GM23338 (cell line): Measurements from ENCODE around the gene ZNF646. TPM values are rescaled to one million over a fixed set of nuclear protein-coding genes. Genes with fewer than 3 reads are reported as not detected.

Experiments used
- ATAC-seq: fragments of 200-7000 bp; cut with Tn5 transposase; 3 replicates; pipeline ENCODE4 v1.9.1; 2020
- DNase-seq: peaks from one replicate; pipeline ENCODE4 v3.0.0-alpha.2; 2015; ENCODE audit warnings: low spot score
- H2AFZ ChIP-seq: fragments of 200-600 bp; sonication (generic); 2 replicates; pipeline ENCODE4 v1.8.0; 2016; ENCODE audit warnings: antibody characterized with exemption, mild to moderate bottlenecking, moderate library complexity
- H3F3A ChIP-seq: fragments of 200-600 bp; sonication (generic); replicated peaks from 2 replicates; pipeline ENCODE4 v1.8.0; 2017; ENCODE audit warnings: antibody characterized with exemption, mixed run types, low read depth
- H3K27ac ChIP-seq: fragments of 200-600 bp; sonication (generic); 2 replicates; pipeline ENCODE4 v1.6.1; 2016; ENCODE audit warnings: low read depth
- H3K27me3 ChIP-seq: fragments of 200-600 bp; sonication (generic); 2 replicates; pipeline ENCODE4 v1.8.0; 2016; ENCODE audit warnings: mild to moderate bottlenecking, mixed run types, moderate library complexity; ENCODE audit not compliant: insufficient read depth
- H3K36me3 ChIP-seq: fragments of 200-600 bp; sonication (generic); 2 replicates; pipeline ENCODE4 v1.8.0; 2016; ENCODE audit warnings: mild to moderate bottlenecking; ENCODE audit not compliant: insufficient read depth
- H3K4me1 ChIP-seq: fragments of 200-600 bp; sonication (generic); 2 replicates; pipeline ENCODE4 v1.8.0; 2016; ENCODE audit warnings: mild to moderate bottlenecking, moderate library complexity; ENCODE audit not compliant: insufficient read depth
- H3K4me2 ChIP-seq: fragments of 200-600 bp; sonication (generic); 2 replicates; pipeline ENCODE4 v1.7.1; 2017; ENCODE audit warnings: mixed run types
- H3K4me3 ChIP-seq: fragments of 200-600 bp; sonication (generic); 2 replicates; pipeline ENCODE4 v1.6.1; 2016; ENCODE audit warnings: mixed run types
- H3K79me2 ChIP-seq: fragments of 200-600 bp; sonication (generic); replicated peaks from 2 replicates; pipeline ENCODE4 v1.8.0; 2017; ENCODE audit warnings: mild to moderate bottlenecking; ENCODE audit not compliant: insufficient read depth
- H3K9me2 ChIP-seq: fragments of 200-600 bp; sonication (generic); 2 replicates; pipeline ENCODE4 v1.8.0; 2017; ENCODE audit not compliant: insufficient read depth
- H4K20me1 ChIP-seq: fragments of 200-600 bp; sonication (generic); replicated peaks from 2 replicates; pipeline ENCODE4 v1.8.0; 2017; ENCODE audit warnings: mild to moderate bottlenecking; ENCODE audit not compliant: insufficient read depth
- H3K27ac Mint-ChIP-seq: 2 replicates; pipeline ENCODE4 v1.8.0; 2020; ENCODE audit warnings: inconsistent platforms, mild to moderate bottlenecking, moderate library complexity, mixed read lengths
- H3K27me3 Mint-ChIP-seq: 3 replicates; pipeline ENCODE4 v1.8.0; 2022; ENCODE audit warnings: low read depth, mild to moderate bottlenecking, moderate library complexity, mixed read lengths, inconsistent platforms; ENCODE audit not compliant: insufficient read depth, poor library complexity
- H3K36me3 Mint-ChIP-seq: 3 replicates; pipeline ENCODE4 v1.8.0; 2021; ENCODE audit warnings: low read depth, mild to moderate bottlenecking, inconsistent platforms, moderate library complexity, mixed read lengths
- H3K4me1 Mint-ChIP-seq: 3 replicates; pipeline ENCODE4 v1.8.0; 2020; ENCODE audit warnings: mild to moderate bottlenecking, inconsistent platforms, mixed read lengths
- H3K4me3 Mint-ChIP-seq: 3 replicates; pipeline ENCODE4 v1.8.0; 2021; ENCODE audit warnings: moderate library complexity, mild to moderate bottlenecking, inconsistent platforms, mixed read lengths
- H3K9me3 Mint-ChIP-seq: 3 replicates; pipeline ENCODE4 v1.8.0; 2020; ENCODE audit warnings: moderate library complexity, mild to moderate bottlenecking, inconsistent platforms, mixed read lengths
- EZH2 ChIP-seq: fragments of 200-600 bp; sonication (generic); IDR thresholded peaks from one replicate; pipeline ENCODE4 v1.8.0; 2017; ENCODE audit warnings: antibody characterized with exemption, mild to moderate bottlenecking, low read depth; ENCODE audit not compliant: unreplicated experiment
- EZH2phosphoT487 ChIP-seq: fragments of 200-600 bp; sonication (generic); IDR thresholded peaks from one replicate; pipeline ENCODE4 v1.8.1; 2018; ENCODE audit warnings: antibody characterized with exemption; ENCODE audit not compliant: unreplicated experiment
- JUNB ChIP-seq: IDR thresholded peaks from one replicate; pipeline ENCODE4 v1.6.1; 2016; ENCODE audit warnings: antibody characterized with exemption; ENCODE audit not compliant: unreplicated experiment
- NANOG ChIP-seq: IDR thresholded peaks from 2 replicates; pipeline ENCODE4 v1.6.1; 2016; ENCODE audit warnings: antibody characterized with exemption, borderline replicate concordance
- POLR2AphosphoS5 ChIP-seq: IDR thresholded peaks from 2 replicates; pipeline ENCODE4 v1.6.1; 2016; ENCODE audit warnings: antibody characterized with exemption, low read depth
- STAT1 ChIP-seq: IDR thresholded peaks from one replicate; pipeline ENCODE4 v1.6.1; 2016; ENCODE audit warnings: antibody characterized with exemption; ENCODE audit not compliant: unreplicated experiment
- ZNF331 ChIP-seq: fragments of 250-450 bp; sonication (Bioruptor Pico); IDR thresholded peaks from 2 replicates; pipeline ENCODE4 v1.5.0; 2020; ENCODE audit warnings: low read depth, mild to moderate bottlenecking, moderate library complexity
- polyA plus RNA-seq: library from polyadenylated mRNA; unstranded; fragments of >200 nt; fragmentation: Nextera tagmentation; extraction: Ambion mirVana; gene quantifications from 2 replicates; pipeline ENCODE4 v1.2.1, GENCODE V29; 2016
- total RNA-seq: library from RNA; depleted of rRNA; stranded (reverse); fragments of >200 nt; shearing (Covaris generic); gene quantifications from 2 replicates; pipeline ENCODE4 v1.2.3, GENCODE V29; 2014
- TF ChIP-seq, protein P1 (sequence below), 2 experiments: fragments of 200-600 bp in 1 of 2; sonication (generic) in 1 of 2; conservative IDR thresholded peaks; 2 replicates each; pipeline versions ENCODE4 v1.5.1 to v1.6.1; 2016 to 2017; ENCODE audit warnings: antibody characterized with exemption in 2 of 2, low read depth in 2 of 2, mild to moderate bottlenecking in 2 of 2, moderate library complexity in 1 of 2
- TF ChIP-seq, protein P2 (sequence below): IDR thresholded peaks from one replicate; pipeline ENCODE4 v1.6.1; 2018; ENCODE audit warnings: antibody characterized with exemption; ENCODE audit not compliant: unreplicated experiment

The ZNF646 gene
- total and polyA plus RNA-seq, 2 experiments from 2014 or later = 6.3 to 29.3 TPM

DNA sequence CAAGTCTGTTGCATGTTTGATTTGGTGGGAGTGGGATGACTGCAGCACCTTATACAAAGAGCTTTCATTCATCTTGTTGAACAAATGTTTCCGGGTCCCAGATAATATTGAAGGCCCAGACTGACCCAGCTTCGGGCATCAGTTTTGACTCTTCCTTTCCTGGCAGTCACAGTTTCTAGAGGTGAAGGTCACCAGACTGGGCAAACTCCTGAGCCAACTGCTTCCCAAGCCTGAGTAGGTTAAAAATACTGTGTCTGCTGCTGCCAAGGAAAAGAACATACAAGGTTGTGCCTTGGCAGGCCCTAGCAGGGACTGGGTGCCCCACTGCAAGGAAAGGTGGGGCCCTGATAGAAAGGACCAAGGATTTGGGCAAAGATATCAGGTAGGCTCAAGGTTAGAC, 38.5 kb downstream of the ZNF646 start (continued):
- TF ChIP-seq ZNF331 (no peak), POLR2AphosphoS5 (no peak), NANOG (no peak), EZH2 (no peak), JUNB (no peak)
- TF ChIP-seq, protein P1, sequence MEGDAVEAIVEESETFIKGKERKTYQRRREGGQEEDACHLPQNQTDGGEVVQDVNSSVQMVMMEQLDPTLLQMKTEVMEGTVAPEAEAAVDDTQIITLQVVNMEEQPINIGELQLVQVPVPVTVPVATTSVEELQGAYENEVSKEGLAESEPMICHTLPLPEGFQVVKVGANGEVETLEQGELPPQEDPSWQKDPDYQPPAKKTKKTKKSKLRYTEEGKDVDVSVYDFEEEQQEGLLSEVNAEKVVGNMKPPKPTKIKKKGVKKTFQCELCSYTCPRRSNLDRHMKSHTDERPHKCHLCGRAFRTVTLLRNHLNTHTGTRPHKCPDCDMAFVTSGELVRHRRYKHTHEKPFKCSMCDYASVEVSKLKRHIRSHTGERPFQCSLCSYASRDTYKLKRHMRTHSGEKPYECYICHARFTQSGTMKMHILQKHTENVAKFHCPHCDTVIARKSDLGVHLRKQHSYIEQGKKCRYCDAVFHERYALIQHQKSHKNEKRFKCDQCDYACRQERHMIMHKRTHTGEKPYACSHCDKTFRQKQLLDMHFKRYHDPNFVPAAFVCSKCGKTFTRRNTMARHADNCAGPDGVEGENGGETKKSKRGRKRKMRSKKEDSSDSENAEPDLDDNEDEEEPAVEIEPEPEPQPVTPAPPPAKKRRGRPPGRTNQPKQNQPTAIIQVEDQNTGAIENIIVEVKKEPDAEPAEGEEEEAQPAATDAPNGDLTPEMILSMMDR (conservative IDR thresholded peaks at IDR 0.05; ENCODE audit: low read depth in 2 of 2) = no peak

GRCh38 chr16:31113121-31114120, 39.2 kb downstream of the ZNF646 start:
- peaks cover 20% of the 10 kb centered on the region; the same call in 1 of the 2 replicates for H3F3A ChIP-seq
- H3K79me2 ChIP-seq = peaks cover 5% of the 10 kb centered on the region
- Mint-ChIP-seq H3K4me1 (peaks cover 8% of the 10 kb centered on the region), H3K27me3 (peaks cover 18% of the 10 kb centered on the region), H3K9me3 (peaks cover 2% of the 10 kb centered on the region; the same call in 1 of the 3 replicates), H3K27ac (no peak overlapping the region), H3K36me3 (peaks cover 35% of the 10 kb centered on the region), H3K4me3 (no peak overlapping the region)
- no peaks in the 10 kb centered on the region for H3K27me3 ChIP-seq
- no peak overlapping the region for H2AFZ ChIP-seq
- no peak overlapping the region for H3K4me3 ChIP-seq
- DNase-seq = no peak
- no peaks in the 10 kb centered on the region for H3K36me3 ChIP-seq
- ATAC-seq = no peak
- H4K20me1 ChIP-seq = peaks cover 11% of the 10 kb centered on the region
- H3K27ac ChIP-seq = no peak overlapping the region
- H3K9me2 ChIP-seq = no peaks in the 10 kb centered on the region
- no peak overlapping the region for H3K4me2 ChIP-seq
- peaks cover 4% of the 10 kb centered on the region for H3K4me1 ChIP-seq
- TF ChIP-seq, protein P2, sequence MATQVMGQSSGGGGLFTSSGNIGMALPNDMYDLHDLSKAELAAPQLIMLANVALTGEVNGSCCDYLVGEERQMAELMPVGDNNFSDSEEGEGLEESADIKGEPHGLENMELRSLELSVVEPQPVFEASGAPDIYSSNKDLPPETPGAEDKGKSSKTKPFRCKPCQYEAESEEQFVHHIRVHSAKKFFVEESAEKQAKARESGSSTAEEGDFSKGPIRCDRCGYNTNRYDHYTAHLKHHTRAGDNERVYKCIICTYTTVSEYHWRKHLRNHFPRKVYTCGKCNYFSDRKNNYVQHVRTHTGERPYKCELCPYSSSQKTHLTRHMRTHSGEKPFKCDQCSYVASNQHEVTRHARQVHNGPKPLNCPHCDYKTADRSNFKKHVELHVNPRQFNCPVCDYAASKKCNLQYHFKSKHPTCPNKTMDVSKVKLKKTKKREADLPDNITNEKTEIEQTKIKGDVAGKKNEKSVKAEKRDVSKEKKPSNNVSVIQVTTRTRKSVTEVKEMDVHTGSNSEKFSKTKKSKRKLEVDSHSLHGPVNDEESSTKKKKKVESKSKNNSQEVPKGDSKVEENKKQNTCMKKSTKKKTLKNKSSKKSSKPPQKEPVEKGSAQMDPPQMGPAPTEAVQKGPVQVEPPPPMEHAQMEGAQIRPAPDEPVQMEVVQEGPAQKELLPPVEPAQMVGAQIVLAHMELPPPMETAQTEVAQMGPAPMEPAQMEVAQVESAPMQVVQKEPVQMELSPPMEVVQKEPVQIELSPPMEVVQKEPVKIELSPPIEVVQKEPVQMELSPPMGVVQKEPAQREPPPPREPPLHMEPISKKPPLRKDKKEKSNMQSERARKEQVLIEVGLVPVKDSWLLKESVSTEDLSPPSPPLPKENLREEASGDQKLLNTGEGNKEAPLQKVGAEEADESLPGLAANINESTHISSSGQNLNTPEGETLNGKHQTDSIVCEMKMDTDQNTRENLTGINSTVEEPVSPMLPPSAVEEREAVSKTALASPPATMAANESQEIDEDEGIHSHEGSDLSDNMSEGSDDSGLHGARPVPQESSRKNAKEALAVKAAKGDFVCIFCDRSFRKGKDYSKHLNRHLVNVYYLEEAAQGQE = no peak
- no peak for TF ChIP-seq ZNF331
- TF ChIP-seq, protein P1 (conservative IDR thresholded peaks at IDR 0.05; ENCODE audit: low read depth in 2 of 2) = no peak
- TF ChIP-seq EZH2phosphoT487 = no peak
- TF ChIP-seq STAT1 = no peak
- TF ChIP-seq EZH2 = no peak
- TF ChIP-seq POLR2AphosphoS5 = no peak
